GM19025 (cell line): ENCODE measurements around the gene LATS2.

Experiments
- ATAC-seq: cut with Tn5 transposase; IDR thresholded peaks from one replicate; pipeline ENCODE4 v1.9.1; 2021; ENCODE audit warnings: mild to moderate bottlenecking, low read depth, moderate library complexity; ENCODE audit not compliant: unreplicated experiment

Gene LATS2

GRCh38 chr13:21020176-21020575 lies 41.2 kb downstream of the LATS2 start:
- ATAC-seq = no peak

DNA sequence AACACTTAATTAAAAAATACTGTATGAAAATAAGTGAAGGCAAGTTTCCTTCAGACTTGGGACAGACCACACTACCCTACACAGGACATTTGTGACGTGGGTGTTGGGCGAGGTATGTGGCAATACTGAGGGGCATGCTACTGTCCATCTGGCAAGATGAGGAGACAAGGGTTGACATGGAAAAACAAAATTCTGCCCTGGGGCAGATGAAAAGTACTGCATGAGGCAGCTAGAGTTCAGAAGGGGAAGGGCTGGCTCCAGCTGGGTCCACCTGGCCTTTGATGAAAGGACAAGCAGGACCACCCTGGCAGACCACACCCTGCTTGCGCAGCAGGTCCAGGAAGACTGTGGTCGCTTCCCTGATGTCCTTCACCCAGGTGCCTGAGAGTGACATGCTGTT lies 43.2 kb downstream of the LATS2 start:
- ATAC-seq = no peak

DNA sequence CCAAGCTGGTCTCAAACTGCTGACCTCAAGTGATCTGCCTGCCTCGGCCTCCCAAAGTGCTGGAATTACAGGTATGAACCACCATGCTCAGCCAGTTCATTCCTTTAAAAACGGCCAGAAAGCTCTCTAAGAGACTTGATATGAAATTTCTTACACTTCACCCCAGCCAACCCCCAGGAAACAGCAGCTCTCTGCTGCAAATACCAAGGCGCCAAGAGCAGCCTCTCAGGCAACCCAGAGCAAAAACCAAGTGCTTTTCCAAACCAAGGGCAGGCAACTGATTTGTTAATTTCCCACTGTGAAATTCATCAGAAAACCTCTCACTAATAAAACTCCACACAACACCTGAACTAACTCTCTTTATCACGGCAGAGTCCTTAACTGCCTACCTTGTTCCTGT lies 44.9 kb downstream of the LATS2 start:
- no peak for ATAC-seq

DNA sequence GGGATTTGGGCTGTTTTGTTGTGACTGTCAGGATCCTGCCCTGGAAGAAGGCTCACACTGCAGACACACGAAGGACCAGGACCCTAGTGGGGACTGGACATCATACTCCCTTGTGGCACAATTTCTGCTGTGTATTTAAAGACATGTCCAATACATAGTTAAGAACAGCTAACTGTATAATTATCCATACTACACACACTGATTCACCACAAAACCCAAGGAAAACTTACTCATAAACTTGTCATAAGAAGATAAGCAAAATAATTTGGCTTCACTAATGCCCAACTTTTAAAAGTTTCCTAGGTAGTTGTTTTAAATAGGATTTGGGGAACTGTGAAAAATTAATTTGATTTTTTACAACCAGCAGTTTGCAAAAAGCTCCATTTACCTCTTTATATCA lies 46.1 kb downstream of the LATS2 start:
- ATAC-seq = no peak

- no peak for ATAC-seq
Observed at GRCh38 chr13:21014502-21015170, 46.8 kb downstream of the LATS2 start.

- ATAC-seq = no peak
Observed at GRCh38 chr13:21014139-21014501, 47.3 kb downstream of the LATS2 start.

DNA sequence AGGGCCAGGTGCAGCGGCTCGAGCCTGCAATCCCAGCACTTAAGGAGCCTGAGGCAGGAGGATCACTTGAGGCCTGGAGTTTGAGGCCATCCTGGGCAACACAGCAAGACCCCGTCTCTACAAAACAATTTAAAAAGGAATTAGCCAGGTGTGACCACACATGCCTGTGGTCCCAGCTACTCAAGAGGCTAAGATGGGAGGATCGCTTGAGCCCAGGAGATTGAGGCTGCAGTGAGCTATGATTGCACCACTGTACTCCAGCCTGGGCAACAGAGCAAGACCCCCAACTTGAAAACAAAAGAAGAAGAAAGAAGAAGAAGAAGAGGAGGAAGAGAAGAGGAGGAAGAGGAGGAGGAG lies 47.7 kb downstream of the LATS2 start:
- no peak for ATAC-seq

DNA sequence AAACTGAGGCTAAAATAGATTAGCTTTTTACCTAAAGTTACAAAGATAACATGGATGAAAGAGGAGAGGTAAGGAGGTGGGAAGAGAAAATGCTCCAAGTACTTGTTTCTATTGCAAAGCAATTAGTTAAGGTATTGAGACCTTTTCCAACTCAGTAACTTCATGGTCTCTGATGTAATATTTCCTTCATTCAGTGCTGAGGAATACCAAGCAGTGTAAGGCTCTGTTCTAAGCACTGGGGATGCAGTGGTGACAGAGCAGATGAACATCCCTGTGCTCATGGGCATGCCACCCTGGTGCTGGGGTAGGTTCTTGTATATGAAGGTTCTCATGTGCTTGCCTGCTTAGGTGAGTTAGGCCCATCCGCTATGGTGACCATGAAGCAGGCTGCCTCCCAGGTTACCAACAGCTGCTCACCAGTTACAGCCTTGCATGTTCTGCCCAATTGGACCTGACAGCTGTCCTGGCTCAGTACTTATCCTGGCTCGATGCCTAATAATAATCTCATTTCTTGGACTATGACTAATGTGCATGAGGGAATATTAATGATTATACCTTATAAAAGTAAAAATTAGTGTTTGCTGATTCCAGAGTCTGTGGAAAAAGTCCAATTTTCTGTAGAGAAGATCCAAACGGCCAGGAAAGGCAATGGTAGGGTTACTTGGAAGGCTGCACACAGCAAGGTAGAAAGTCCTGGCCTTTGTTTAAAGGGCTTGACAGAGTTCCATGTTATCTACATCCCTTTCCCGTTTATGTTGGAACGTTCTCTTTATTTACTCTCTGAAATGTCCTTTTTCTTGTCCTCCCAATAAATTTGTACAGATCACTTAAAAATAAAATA lies 48.3 kb downstream of the LATS2 start:
- no peak for ATAC-seq

GRCh38 chr13:21012211-21012610 lies 49.2 kb downstream of the LATS2 start:
- ATAC-seq = no peak

DNA sequence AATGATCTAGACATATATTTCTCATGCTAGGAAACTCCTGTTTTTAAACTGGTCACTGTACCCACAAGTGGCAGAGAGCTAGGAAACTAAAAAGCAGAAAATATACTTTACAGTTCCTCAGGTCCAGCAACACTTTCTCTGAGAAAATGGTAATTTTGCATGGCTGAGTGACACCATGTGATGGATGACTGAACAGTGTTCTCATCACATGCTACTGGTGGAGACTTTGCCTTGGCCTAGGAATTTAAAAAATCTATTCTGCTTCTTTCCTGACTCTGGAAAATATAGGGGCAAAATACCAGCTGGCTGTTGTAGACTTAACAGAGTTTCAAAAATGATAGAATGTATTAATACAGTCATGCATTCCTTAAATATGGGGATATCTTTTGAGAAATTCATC lies 50.0 kb downstream of the LATS2 start:
- ATAC-seq = no peak

DNA sequence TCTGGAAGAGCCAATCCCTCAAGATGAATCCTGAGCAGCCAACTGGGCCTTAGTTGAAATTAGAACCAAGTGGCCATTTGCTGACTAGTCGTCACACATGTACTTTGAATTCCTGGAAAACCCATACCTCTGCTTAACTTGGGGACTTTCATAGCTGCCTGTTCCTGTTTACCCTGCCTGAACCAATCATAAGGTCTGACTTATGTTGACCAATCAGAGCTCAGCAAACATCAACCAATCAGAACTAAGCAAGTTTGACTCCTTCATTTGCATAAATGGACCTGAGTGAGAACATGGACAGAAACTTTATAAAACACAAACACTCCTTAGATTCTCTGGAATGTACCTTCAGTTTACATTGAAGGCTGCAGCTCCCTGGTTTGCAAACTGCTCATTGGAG lies 50.8 kb downstream of the LATS2 start:
- ATAC-seq = no peak

DNA sequence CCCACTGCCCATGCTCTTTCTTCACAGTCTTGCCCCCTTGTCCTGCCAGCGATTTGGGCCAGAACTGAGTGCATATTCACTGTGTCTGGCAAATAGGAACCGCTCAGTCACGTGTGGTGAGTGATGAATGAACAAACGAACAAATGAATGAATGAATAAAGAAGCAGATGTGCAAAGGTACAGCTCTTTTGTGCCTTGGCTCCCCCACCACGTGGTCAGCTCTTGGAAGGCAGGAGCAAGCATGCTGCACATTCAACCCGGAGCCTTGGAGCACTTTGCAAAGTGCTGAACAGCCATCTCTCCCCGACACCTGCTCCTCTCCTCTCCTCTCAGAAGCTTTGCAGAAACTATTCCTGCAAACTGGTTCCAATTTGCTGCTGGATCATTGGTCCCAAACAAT lies 52.4 kb downstream of the LATS2 start:
- ATAC-seq = no peak

- no peak for ATAC-seq
Observed at GRCh38 chr13:21008026-21008425, 53.4 kb downstream of the LATS2 start.

DNA sequence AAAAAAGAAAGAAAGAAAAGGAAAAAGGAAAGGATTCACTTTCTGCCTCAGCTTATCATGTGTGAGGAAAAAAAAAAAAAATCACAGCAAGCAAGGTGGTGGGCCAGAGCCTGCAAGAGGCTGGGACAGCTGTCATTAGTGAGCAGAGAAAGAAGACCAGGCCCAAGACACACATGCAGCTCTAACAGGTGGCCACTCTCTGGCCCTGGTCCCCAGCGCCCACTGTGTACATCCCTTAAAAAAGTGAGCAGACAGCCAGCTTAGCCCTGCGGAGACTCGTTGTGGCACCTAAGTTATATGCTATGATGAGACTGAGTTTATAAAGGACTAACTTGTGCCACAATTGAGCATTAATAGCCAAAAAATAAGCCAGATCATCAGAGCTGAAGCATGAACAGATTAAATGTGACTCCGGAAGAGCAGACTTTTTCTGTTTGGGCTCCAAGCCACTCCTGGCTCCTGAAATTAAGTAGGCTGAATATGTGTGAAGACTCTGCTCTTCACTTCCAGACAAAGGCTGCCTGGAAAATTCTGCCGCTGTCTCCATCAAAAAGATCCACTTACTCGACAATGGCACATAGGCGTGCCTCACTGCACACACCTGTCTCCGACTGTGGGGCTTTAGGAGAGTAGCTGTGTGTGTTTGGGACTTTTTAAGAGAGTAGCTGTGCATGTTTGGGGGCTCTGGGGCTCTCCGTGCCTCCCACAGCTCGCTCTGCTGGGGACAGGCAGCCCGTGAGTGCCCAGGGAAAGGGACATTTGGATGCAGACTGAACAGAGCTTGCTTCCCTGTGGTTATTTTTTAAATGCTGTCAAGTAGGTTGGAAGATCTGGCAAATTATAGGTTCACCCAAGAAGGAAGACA lies 55.0 kb downstream of the LATS2 start:
- no peak for ATAC-seq

- ATAC-seq = no peak
Observed at GRCh38 chr13:21005193-21005592, 56.2 kb downstream of the LATS2 start.

DNA sequence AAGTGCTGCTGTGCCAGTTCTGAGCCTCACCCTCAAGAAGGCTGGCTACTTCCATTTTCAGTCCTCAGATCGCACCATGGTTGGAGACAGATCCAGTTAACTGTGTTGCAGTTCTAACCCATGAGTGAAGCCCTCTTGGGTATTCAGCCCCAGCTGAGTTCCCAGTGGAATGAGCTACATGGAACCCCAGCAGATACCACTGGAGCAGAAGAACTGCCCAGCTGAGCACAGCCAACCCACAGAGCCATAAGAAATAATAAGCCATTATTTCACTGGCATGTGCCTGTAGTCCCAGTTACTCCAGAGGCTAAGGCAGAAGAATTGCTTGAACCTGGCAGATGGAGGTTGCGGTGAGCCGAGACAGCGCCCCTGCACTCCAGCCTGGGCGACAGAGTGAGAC lies 59.9 kb downstream of the LATS2 start:
- no peak for ATAC-seq

GRCh38 chr13:21000647-21001046 lies 60.7 kb downstream of the LATS2 start:
- ATAC-seq = no peak

DNA sequence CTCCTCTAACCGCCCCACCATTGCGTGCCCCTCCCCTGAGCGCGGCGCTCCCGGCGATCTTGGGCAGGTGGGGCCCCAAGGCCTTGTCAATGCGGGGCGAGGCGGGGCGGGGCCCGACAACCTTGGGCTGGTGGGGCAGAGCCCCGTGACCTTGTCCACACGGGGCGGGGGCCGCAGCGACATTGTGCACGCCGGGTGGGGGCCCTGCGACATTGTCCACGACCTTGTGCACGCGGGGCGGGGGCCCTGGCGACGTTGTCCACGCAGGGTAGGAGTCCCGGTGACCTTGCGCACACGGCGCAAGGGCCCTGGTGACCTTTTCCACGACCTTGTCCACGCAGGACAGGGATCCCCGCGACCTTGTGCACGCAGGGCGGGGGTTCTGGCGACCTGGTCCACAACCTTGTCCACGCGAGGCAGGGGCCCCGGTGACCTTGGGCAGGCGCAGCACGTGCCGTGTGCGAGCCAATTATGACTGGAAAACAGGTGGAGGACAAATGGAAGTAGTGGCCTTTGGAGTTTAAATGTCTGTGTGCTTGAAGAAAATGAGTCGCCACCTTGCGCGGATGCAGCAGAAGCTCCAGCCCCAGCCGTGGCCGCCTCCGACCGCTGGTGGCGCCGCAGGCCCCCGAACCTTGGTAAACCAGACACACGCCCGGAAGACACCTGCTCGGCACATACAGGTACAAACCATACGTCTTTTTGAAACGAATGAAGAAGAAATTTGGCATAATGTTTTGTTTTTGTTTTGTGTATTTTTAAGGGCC lies 62.6 kb downstream of the LATS2 start:
- ATAC-seq = no peak

- ATAC-seq = no peak
Observed at GRCh38 chr13:20997301-20998161, 63.9 kb downstream of the LATS2 start.
